ENCODE data around the gene CAPS2.

- TF ChIP-seq POLR2A (IDR thresholded peaks at IDR 0.05; ENCODE audit: low read length) (no peak), GATA1 (IDR thresholded peaks at IDR 0.05; ENCODE audit: low read depth, low read length) (no peak)
Observed at GRCh38 chr12:75275702-75276101, 54.4 kb downstream of the CAPS2 start.
